ENCODE results near the gene HDAC4. TPM values are rescaled to one million over a fixed set of nuclear protein-coding genes. Genes with fewer than 3 reads are reported as not detected.

HDAC4 gene
- polyA plus RNA-seq, 1 experiment = 8.9 TPM

DNA sequence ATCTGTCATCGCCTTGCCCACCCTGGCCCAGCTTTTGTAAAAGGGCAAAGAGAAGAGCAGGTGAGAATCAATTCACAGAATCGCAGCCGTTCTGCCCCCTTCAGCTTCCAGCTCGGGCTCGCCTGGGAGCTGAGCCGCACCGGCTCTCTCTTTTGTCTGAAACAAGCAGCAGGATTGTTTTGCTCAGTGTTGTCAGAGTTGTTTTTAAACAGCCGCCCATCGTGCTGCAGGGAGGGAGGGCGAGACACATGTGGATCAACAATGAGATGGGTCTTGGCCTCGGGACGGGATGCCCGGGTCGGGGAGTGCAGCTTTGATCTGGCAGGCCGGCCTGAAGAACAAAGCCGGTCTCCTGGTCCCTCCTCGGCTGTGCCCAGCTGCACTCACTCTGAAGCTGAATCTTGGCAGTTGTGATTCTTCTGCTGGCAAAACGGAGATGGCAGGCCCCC, 39.7 kb upstream of the HDAC4 start:
- Histone ChIP-seq H3K27ac (ENCODE audit: low read depth, low read length) (no peak overlapping the region), H3K4me3 (ENCODE audit: low read depth, low read length) (no peak overlapping the region), H3K9me3 (ENCODE audit: control insufficient read depth, insufficient read depth, low read length) (peaks cover 3% of the 10 kb centered on the region), H3K27me3 (ENCODE audit: control insufficient read depth, insufficient read depth, low read length) (peaks cover 23% of the 10 kb centered on the region)
- ChIA-PET CTCF (no interaction called here), POLR2A (no interaction called here)
- DNase-seq (ENCODE audit: low read depth, low spot score) = no peak
- TF ChIP-seq, protein P1, sequence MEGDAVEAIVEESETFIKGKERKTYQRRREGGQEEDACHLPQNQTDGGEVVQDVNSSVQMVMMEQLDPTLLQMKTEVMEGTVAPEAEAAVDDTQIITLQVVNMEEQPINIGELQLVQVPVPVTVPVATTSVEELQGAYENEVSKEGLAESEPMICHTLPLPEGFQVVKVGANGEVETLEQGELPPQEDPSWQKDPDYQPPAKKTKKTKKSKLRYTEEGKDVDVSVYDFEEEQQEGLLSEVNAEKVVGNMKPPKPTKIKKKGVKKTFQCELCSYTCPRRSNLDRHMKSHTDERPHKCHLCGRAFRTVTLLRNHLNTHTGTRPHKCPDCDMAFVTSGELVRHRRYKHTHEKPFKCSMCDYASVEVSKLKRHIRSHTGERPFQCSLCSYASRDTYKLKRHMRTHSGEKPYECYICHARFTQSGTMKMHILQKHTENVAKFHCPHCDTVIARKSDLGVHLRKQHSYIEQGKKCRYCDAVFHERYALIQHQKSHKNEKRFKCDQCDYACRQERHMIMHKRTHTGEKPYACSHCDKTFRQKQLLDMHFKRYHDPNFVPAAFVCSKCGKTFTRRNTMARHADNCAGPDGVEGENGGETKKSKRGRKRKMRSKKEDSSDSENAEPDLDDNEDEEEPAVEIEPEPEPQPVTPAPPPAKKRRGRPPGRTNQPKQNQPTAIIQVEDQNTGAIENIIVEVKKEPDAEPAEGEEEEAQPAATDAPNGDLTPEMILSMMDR (IDR thresholded peaks at IDR 0.05; ENCODE audit: low read depth, low read length) = no peak

DNA sequence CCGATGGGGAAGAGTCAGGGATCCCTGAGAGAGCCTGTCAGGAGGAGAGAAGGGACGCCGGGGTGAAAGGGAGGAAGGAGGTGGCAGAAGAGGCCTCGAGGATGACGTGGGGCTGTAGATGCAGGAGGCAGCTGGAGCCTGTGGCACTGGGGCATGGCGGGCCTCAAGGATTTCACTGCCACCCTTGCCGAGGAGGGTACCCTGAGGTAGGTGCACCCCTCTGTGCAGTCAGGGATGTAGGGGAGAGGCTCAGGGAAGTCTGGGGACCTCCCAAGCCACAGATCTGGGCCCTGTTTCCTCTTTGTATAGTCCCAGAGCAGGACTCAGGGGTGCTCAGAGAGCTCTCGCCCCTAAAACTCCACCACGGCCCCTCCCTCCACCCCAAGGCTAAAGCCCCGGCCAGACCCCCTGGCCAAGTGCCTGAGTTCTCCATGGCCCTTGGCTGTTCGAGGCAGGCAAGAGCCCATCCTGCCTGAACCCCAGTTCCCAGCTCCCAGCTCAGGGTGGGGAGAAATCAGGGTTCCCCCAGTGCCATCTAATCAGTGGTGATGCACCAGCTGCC, 39.0 kb upstream of the HDAC4 start:
- POLR2A ChIA-PET = no interaction called here
- CTCF ChIA-PET = no interaction called here

GRCh38 chr2:239438995-239439753, 38.4 kb upstream of the HDAC4 start:
- POLR2A ChIA-PET = no interaction called here
- CTCF ChIA-PET = no interaction called here
- TF ChIP-seq, protein P1 (IDR thresholded peaks at IDR 0.05; ENCODE audit: low read depth, low read length) = no peak

More for the DNA sequence above, 39.0 kb upstream of the HDAC4 start:
- DNase-seq (ENCODE audit: low read depth, low spot score) = no peak
- H3K27ac ChIP-seq (ENCODE audit: low read depth, low read length) = no peak overlapping the region
- no peak overlapping the region for H3K4me3 ChIP-seq (ENCODE audit: low read depth, low read length)
- TF ChIP-seq, protein P1 (IDR thresholded peaks at IDR 0.05; ENCODE audit: low read depth, low read length) = no peak
- H3K27me3 ChIP-seq (ENCODE audit: control insufficient read depth, insufficient read depth, low read length) = peaks cover 23% of the 10 kb centered on the region
- peaks cover 3% of the 10 kb centered on the region for H3K9me3 ChIP-seq (ENCODE audit: control insufficient read depth, insufficient read depth, low read length)

DNA sequence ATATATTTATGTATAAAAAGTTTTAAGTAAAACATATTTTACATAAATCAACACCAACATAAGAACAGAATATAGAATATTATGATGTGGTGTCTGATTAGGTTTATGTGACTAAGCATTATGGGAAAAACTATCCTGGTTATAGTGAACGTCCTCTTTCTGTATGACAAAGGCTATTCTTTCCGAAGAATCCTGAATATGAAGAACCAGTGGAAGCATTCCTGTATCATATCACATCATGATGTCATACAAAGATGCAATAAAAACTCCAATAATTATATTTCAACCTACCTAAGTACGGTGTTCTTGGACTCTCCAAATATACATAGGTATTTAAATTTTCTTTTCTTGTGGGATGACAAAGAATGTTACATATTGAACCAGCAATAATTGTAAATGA, 37.5 kb upstream of the HDAC4 start:
- H3K27me3 ChIP-seq (ENCODE audit: control insufficient read depth, insufficient read depth, low read length) = peaks cover 23% of the 10 kb centered on the region
- peaks cover 3% of the 10 kb centered on the region for H3K9me3 ChIP-seq (ENCODE audit: control insufficient read depth, insufficient read depth, low read length)
- no peak for DNase-seq (ENCODE audit: low read depth, low spot score)
- no peak overlapping the region for H3K27ac ChIP-seq (ENCODE audit: low read depth, low read length)
- no peak overlapping the region for H3K4me3 ChIP-seq (ENCODE audit: low read depth, low read length)
- TF ChIP-seq, protein P1 (IDR thresholded peaks at IDR 0.05; ENCODE audit: low read depth, low read length) = no peak
- CTCF ChIA-PET = no interaction called here
- POLR2A ChIA-PET = no interaction called here

More at GRCh38 chr2:239438995-239439753, 38.4 kb upstream of the HDAC4 start:
- peaks cover 23% of the 10 kb centered on the region for H3K27me3 ChIP-seq (ENCODE audit: control insufficient read depth, insufficient read depth, low read length)
- no peak overlapping the region for H3K4me3 ChIP-seq (ENCODE audit: low read depth, low read length)
- DNase-seq (ENCODE audit: low read depth, low spot score) = no peak
- peaks cover 3% of the 10 kb centered on the region for H3K9me3 ChIP-seq (ENCODE audit: control insufficient read depth, insufficient read depth, low read length)
- H3K27ac ChIP-seq (ENCODE audit: low read depth, low read length) = no peak overlapping the region

GRCh38 chr2:239436669-239437335, 36.0 kb upstream of the HDAC4 start:
- Histone ChIP-seq H3K27me3 (ENCODE audit: control insufficient read depth, insufficient read depth, low read length) (peaks cover 18% of the 10 kb centered on the region), H3K27ac (ENCODE audit: low read depth, low read length) (no peak overlapping the region), H3K4me3 (ENCODE audit: low read depth, low read length) (no peak overlapping the region), H3K9me3 (ENCODE audit: control insufficient read depth, insufficient read depth, low read length) (no peaks in the 10 kb centered on the region; the same call in none of the 2 replicates)
- ChIA-PET CTCF (no interaction called here), POLR2A (no interaction called here)
- TF ChIP-seq, protein P1 (IDR thresholded peaks at IDR 0.05; ENCODE audit: low read depth, low read length) = no peak
- no peak for DNase-seq (ENCODE audit: low read depth, low spot score)

Measured in AG04450 (cell line).